ENCODE results near the gene AATK. TPM values are rescaled to one million over a fixed set of nuclear protein-coding genes. Genes with fewer than 3 reads are reported as not detected.

AATK gene
- total and polyA plus RNA-seq, 10 of the 15 experiments (the other 5 are each of a cell fraction or from before 2014, with no cell fraction given): 0.04 TPM; not detected in 9

GRCh38 chr17:81084680-81085419 is 81.2 kb downstream of the AATK start:
- H3K4me1 ChIP-seq (ENCODE audit: control insufficient read depth, insufficient read depth, low read length): no peaks in the 10 kb centered on the region
- TF ChIP-seq SMC3 (IDR thresholded peaks at IDR 0.05; ENCODE audit: borderline replicate concordance, low read length) (no peak), YY1 (IDR thresholded peaks at IDR 0.05; ENCODE audit: low read depth, low read length) (no peak), BMI1 (IDR thresholded peaks at IDR 0.05; ENCODE audit: borderline replicate concordance) (no peak), IRF3 (IDR thresholded peaks at IDR 0.05) (no peak), DPF2 (IDR thresholded peaks at IDR 0.05) (no peak), HCFC1 (IDR thresholded peaks at IDR 0.05; ENCODE audit: low read length) (no peak), ZNF592 (IDR thresholded peaks at IDR 0.05) (no peak), NR2C2 (IDR thresholded peaks at IDR 0.05; ENCODE audit: borderline replicate concordance, control insufficient read depth, insufficient read length, low read depth) (no peak), ASH2L (IDR thresholded peaks at IDR 0.05; ENCODE audit: borderline replicate concordance, low read depth) (no peak), ZNF622 (IDR thresholded peaks at IDR 0.05) (no peak)
- no peaks in the 10 kb centered on the region for H4K20me1 ChIP-seq (ENCODE audit: control insufficient read depth, insufficient read depth)
- DNase-seq (ENCODE audit: low read depth, low spot score) (no peak), FAIRE-seq (no peak), ATAC-seq (no peak)
- 49% methylated on average over 25 of the region's 26 CpGs for WGBS (ENCODE audit: insufficient coverage, insufficient replicate concordance, low lambda C conversion rate, missing lambda C conversion rate)
- CTCF ChIA-PET: no interaction called here
- H3K27ac ChIP-seq (ENCODE audit: control insufficient read depth, insufficient read depth): no peak overlapping the region
- no peaks in the 10 kb centered on the region for H3K36me3 ChIP-seq (ENCODE audit: control insufficient read depth in 2 of 2, insufficient read depth in 2 of 2, low read length in 1 of 2)
- no peak overlapping the region for H2AFZ ChIP-seq (ENCODE audit: control insufficient read depth, low read depth, low read length)
- in situ Hi-C loops (cut with MboI): no loop called here
- RAD21 ChIA-PET (ENCODE audit: unreplicated experiment): no interaction called here
- no peak overlapping the region for H3K4me3 ChIP-seq
- no peak overlapping the region for H3K9ac ChIP-seq (ENCODE audit: control insufficient read depth, insufficient read depth, low read length)
- H3K27me3 ChIP-seq (replicated peaks in 1 of 2; ENCODE audit: control insufficient read depth in 2 of 2, insufficient read depth in 2 of 2, low read length in 1 of 2): no peaks in the 10 kb centered on the region
- no peaks in the 10 kb centered on the region for H3K9me3 ChIP-seq (replicated peaks; ENCODE audit: control insufficient read depth, insufficient read depth, low read length)
- H3K79me2 ChIP-seq (ENCODE audit: control insufficient read depth, insufficient read depth, low read length): no peaks in the 10 kb centered on the region
- intact Hi-C loops (cut with micrococcal nuclease; ENCODE audit: unreplicated experiment): no loop called here
- SMC1A ChIA-PET (ENCODE audit: uncharacterized antibody, unreplicated experiment): no interaction called here
- POLR2A ChIA-PET: no interaction called here
- BruUV-seq (replicated peaks): no TSS peak
- H3K4me2 ChIP-seq (ENCODE audit: control insufficient read depth, insufficient read depth): no peak overlapping the region

Data from GM12878 (cell line).